ENCODE data around the gene HSDL1.

DNA sequence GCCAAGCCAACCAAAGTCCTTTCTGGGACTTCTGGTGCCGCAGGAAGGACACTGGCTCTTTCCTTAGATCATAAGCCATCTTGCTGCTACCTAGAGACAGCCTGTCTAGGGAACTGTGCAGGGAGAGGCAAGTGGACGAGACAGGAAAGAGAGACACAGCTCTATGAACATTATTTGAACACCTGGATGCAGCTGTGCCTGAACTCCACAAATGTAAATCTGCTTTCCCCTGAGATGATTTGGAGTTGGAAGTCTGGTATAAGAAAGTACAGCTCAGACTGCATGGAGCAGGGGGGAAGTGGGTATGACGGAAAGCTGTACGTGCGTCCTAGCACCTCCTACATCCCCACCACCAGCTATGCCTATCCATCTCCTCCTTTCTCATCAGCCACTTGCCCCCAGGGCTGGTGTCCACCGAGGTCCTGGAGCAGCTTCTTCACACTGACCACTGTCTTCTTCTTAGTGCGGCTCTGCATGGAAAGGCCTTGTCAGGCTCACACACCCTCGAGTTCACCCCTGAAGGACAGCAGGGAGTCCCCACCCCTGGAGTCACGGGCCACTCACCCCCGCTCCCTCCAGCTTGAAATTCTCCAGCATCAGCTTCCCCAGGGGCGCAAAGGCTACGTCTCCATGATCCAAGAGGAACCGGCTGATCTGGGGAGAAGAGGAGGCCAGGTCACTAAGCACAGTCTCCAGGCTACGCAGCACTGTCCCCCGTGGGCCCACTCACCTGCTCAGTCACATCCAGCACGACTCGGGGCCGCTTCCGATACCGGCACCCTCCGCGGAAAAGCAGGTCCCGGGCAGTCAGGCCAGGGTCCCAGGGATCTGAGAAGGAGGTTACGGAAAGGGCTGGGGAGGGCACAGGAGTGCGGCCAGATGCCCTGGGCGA, 37.9 kb upstream of the HSDL1 start:
- TF ChIP-seq, protein P1, sequence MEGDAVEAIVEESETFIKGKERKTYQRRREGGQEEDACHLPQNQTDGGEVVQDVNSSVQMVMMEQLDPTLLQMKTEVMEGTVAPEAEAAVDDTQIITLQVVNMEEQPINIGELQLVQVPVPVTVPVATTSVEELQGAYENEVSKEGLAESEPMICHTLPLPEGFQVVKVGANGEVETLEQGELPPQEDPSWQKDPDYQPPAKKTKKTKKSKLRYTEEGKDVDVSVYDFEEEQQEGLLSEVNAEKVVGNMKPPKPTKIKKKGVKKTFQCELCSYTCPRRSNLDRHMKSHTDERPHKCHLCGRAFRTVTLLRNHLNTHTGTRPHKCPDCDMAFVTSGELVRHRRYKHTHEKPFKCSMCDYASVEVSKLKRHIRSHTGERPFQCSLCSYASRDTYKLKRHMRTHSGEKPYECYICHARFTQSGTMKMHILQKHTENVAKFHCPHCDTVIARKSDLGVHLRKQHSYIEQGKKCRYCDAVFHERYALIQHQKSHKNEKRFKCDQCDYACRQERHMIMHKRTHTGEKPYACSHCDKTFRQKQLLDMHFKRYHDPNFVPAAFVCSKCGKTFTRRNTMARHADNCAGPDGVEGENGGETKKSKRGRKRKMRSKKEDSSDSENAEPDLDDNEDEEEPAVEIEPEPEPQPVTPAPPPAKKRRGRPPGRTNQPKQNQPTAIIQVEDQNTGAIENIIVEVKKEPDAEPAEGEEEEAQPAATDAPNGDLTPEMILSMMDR (IDR thresholded peaks at IDR 0.05; ENCODE audit: low read depth, low read length) = no peak
- TF ChIP-seq POLR2A (IDR thresholded peaks at IDR 0.05; ENCODE audit: extremely low read depth, insufficient read length) = no peak
- no peak for TF ChIP-seq MAX (IDR thresholded peaks at IDR 0.05; ENCODE audit: low read depth, low read length)
- no peak for TF ChIP-seq MYC (IDR thresholded peaks at IDR 0.05; ENCODE audit: low read depth, low read length)
